Osteocyte (in vitro differentiated cells): ENCODE data around the gene CCDC50. TPM values are rescaled to one million over a fixed set of nuclear protein-coding genes. Genes with fewer than 3 reads are reported as not detected.

ENCODE experiments used
- DNase-seq: peaks from one replicate; pipeline ENCODE4 v3.0.0; 2021; ENCODE audit warnings: mixed read lengths; ENCODE audit not compliant: unreplicated experiment; ENCODE audit errors: extremely low spot score
- H3K27ac Mint-ChIP-seq: one replicate; pipeline ENCODE4 v1.8.0; 2021; ENCODE audit warnings: mild to moderate bottlenecking, mixed read lengths; ENCODE audit not compliant: unreplicated experiment
- H3K27me3 Mint-ChIP-seq: one replicate; pipeline ENCODE4 v1.8.0; 2021; ENCODE audit warnings: mixed read lengths; ENCODE audit not compliant: unreplicated experiment
- H3K36me3 Mint-ChIP-seq: one replicate; pipeline ENCODE4 v1.8.0; 2021; ENCODE audit warnings: mixed read lengths; ENCODE audit not compliant: unreplicated experiment
- H3K4me1 Mint-ChIP-seq: one replicate; pipeline ENCODE4 v1.8.0; 2021; ENCODE audit warnings: mixed read lengths; ENCODE audit not compliant: unreplicated experiment
- H3K4me3 Mint-ChIP-seq: one replicate; pipeline ENCODE4 v1.8.0; 2021; ENCODE audit warnings: mild to moderate bottlenecking, moderate library complexity, mixed read lengths; ENCODE audit not compliant: unreplicated experiment
- H3K9me3 Mint-ChIP-seq: one replicate; pipeline ENCODE4 v1.8.0; 2021; ENCODE audit warnings: mixed read lengths; ENCODE audit not compliant: unreplicated experiment
- CTCF ChIP-seq: fragments of 200-600 bp; sonication (generic); IDR thresholded peaks from 2 replicates; pipeline ENCODE4 v1.5.0; 2021; ENCODE audit warnings: antibody characterized with exemption, mild to moderate bottlenecking, moderate library complexity
- total RNA-seq: library from RNA; stranded (reverse); gene quantifications from 2 replicates; pipeline ENCODE4 v1.2.1, GENCODE V29; 2021

CCDC50 gene
- total RNA-seq, 1 donor from 2014 or later, result 86.7 TPM

GRCh38 chr3:191431160-191431822 is 102.1 kb downstream of the CCDC50 start:
- no peaks in the 10 kb centered on the region for H3K9me3 Mint-ChIP-seq
- TF ChIP-seq CTCF, result no peak
- H3K27me3 Mint-ChIP-seq, result peaks cover 38% of the 10 kb centered on the region
- no peak for DNase-seq
- no peak overlapping the region for H3K27ac Mint-ChIP-seq
- H3K36me3 Mint-ChIP-seq, result no peaks in the 10 kb centered on the region
- H3K4me3 Mint-ChIP-seq, result no peak overlapping the region
- no peaks in the 10 kb centered on the region for H3K4me1 Mint-ChIP-seq

- Mint-ChIP-seq H3K27ac (no peak overlapping the region), H3K27me3 (peaks cover 41% of the 10 kb centered on the region), H3K9me3 (no peaks in the 10 kb centered on the region), H3K4me1 (no peaks in the 10 kb centered on the region), H3K36me3 (no peaks in the 10 kb centered on the region), H3K4me3 (no peak overlapping the region)
- no peak for DNase-seq
- no peak for TF ChIP-seq CTCF
These were observed 103.0 kb downstream of the CCDC50 start for GRCh38 chr3:191432162-191432561.

GRCh38 chr3:191434024-191434423 is 104.8 kb downstream of the CCDC50 start:
- no peaks in the 10 kb centered on the region for H3K4me1 Mint-ChIP-seq
- TF ChIP-seq CTCF, result no peak
- no peaks in the 10 kb centered on the region for H3K9me3 Mint-ChIP-seq
- peaks cover 51% of the 10 kb centered on the region for H3K27me3 Mint-ChIP-seq
- DNase-seq, result no peak
- no peak overlapping the region for H3K27ac Mint-ChIP-seq
- no peaks in the 10 kb centered on the region for H3K36me3 Mint-ChIP-seq
- H3K4me3 Mint-ChIP-seq, result no peak overlapping the region

GRCh38 chr3:191435981-191436380 is 106.8 kb downstream of the CCDC50 start:
- H3K27ac Mint-ChIP-seq, result no peak overlapping the region
- no peak for TF ChIP-seq CTCF
- H3K36me3 Mint-ChIP-seq, result no peaks in the 10 kb centered on the region
- H3K9me3 Mint-ChIP-seq, result no peaks in the 10 kb centered on the region
- peaks cover 46% of the 10 kb centered on the region for H3K27me3 Mint-ChIP-seq
- no peaks in the 10 kb centered on the region for H3K4me1 Mint-ChIP-seq
- no peak overlapping the region for H3K4me3 Mint-ChIP-seq
- no peak for DNase-seq

GRCh38 chr3:191438150-191438814 is 109.1 kb downstream of the CCDC50 start:
- H3K27ac Mint-ChIP-seq, result no peak overlapping the region
- H3K9me3 Mint-ChIP-seq, result no peaks in the 10 kb centered on the region
- DNase-seq, result no peak
- peaks cover 51% of the 10 kb centered on the region for H3K27me3 Mint-ChIP-seq
- TF ChIP-seq CTCF, result no peak
- H3K36me3 Mint-ChIP-seq, result no peaks in the 10 kb centered on the region
- H3K4me1 Mint-ChIP-seq, result no peaks in the 10 kb centered on the region
- H3K4me3 Mint-ChIP-seq, result no peak overlapping the region
